ENCODE data around the gene LOC101059915.
A peak's percentile ranks its signal among the peaks of the same experiment; 100 is the strongest.
"Not testable (repeated sequence)": the region's sequence is repeated elsewhere in the genome, so short reads cannot be mapped to it uniquely, and the experiment has no call there.

Gene LOC101059915

DNA sequence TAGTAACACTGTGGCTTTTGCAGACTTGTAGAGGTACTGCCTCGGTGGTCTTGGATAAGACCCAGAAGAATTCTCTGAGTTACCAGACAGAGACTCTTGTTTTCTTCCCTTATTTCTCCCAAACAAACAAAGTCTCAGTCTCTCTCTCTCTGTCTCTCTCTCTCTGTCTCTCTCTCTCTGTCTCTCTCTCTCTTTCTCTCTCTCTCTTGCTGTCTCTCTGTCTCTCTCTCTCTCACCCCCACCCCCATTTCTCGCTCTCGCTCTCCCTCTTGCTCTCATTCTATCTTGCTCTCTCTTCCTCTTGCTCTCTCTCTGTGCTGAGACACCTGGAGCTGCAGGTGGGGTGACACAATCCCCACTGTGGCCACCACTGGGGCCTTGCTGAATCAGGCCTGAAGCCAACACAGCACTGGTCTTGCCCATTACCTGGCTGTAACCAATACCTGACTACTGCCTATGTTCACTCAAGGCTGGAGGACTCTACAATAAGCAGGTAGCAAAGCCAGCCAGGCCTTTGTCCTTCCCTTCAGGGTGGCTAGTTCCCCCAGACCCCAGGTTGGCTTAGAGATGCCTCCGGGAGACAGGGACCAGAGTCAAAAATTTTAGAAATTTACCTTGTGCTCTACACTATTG is 12.3 kb downstream of the LOC101059915 start:
- Mint-ChIP-seq H3K9me3 (ENCODE audit: low read depth) (peaks cover 16% of the 10 kb centered on the region), H3K27ac (ENCODE audit: unreplicated experiment) (no peak overlapping the region), H3K27me3 (ENCODE audit: low read depth) (no peaks in the 10 kb centered on the region), H3K36me3 (ENCODE audit: low read depth) (no peaks in the 10 kb centered on the region), H3K4me3 (ENCODE audit: unreplicated experiment) (no peak overlapping the region), H3K4me1 (ENCODE audit: low read depth) (no peaks in the 10 kb centered on the region)
- DNase-seq (ENCODE audit: low spot score): peak; percentile 33
- TF ChIP-seq, protein P1, sequence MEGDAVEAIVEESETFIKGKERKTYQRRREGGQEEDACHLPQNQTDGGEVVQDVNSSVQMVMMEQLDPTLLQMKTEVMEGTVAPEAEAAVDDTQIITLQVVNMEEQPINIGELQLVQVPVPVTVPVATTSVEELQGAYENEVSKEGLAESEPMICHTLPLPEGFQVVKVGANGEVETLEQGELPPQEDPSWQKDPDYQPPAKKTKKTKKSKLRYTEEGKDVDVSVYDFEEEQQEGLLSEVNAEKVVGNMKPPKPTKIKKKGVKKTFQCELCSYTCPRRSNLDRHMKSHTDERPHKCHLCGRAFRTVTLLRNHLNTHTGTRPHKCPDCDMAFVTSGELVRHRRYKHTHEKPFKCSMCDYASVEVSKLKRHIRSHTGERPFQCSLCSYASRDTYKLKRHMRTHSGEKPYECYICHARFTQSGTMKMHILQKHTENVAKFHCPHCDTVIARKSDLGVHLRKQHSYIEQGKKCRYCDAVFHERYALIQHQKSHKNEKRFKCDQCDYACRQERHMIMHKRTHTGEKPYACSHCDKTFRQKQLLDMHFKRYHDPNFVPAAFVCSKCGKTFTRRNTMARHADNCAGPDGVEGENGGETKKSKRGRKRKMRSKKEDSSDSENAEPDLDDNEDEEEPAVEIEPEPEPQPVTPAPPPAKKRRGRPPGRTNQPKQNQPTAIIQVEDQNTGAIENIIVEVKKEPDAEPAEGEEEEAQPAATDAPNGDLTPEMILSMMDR (IDR thresholded peaks at IDR 0.05): no peak

DNA sequence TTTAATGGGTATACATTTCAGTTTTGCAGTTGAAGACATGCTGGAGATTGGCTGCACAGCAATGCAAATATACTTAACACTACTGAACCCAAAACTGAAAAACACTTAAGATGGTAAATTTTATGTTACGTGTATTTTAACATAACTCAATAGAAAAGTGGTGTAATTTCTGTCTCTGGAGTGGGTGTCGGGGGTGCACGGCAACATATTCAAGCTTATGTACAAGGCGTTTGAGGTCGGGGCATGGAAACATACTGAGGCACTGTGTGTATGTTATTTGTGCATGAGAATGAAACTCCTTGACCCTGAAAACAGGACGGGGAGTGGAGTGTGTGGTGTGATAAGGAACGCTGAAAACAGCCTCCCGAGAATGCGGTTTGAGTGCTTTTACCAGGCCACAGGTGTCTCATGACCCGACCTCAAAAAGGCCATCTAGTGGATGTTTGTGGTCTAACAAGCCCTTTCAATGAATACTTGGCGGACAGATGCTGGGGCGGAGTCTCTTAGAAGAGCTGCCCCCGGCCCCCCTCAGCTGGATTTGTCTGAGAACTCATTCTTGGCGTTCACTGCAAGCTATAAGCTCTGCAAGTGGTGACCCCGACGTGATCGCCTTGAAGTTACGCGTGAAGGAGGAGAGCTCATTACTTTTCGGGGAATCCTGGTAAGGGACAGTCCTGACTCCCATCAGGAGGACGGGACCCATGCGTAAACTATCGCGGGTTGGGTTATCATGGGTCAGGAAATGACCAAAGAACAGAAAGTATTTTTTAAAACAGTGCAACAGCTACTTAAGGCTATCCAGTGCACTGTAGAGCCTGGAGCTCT is 29.5 kb downstream of the LOC101059915 start:
- H3K4me1 Mint-ChIP-seq (ENCODE audit: low read depth); H3K27me3 Mint-ChIP-seq (ENCODE audit: low read depth); H3K9me3 Mint-ChIP-seq (ENCODE audit: low read depth); H3K4me3 Mint-ChIP-seq (ENCODE audit: unreplicated experiment); DNase-seq (ENCODE audit: low spot score); H3K36me3 Mint-ChIP-seq (ENCODE audit: low read depth); H3K27ac Mint-ChIP-seq (ENCODE audit: unreplicated experiment): not testable (repeated sequence)

DNA sequence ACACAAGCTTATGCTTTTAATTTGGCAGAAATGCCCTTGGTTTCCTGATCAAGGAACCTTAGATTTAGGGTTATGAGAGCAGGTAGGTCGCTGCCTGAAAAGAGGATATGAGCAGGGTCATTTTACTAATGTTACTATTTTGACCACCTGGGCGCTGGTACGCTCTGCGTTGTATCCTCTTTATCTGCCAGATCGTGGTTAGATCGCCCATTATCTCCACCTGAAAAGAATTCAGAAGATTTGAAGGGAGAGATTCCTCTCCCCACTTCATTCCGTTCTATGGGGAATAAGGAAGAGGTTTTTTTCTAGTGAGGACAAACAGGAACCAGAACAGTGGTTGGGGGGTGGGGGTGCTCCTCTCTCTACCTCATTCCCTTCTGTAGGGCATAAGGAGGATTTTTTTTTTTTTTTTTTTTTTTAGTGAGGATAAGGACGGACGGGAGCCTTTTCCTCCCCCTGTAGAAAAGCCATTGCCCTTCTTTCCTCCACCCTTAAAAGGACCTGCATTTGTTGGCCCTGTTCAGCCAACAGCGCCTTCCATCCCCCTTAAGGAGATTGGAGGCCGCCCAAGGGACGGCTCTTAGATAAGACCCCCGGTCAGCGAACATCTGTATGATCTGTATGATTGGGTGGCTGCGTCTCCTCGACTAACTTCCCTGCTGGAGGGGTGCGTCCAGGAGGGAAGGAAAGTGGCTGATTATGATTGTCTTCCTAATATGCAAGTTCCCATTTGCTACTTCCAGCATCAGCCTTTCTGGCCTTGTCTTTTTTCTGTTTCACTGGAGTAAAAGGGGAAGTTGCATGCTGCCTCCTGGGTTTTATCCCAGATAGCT is 30.3 kb downstream of the LOC101059915 start:
- not testable (repeated sequence) for H3K4me1 Mint-ChIP-seq (ENCODE audit: low read depth); H3K27ac Mint-ChIP-seq (ENCODE audit: unreplicated experiment); H3K9me3 Mint-ChIP-seq (ENCODE audit: low read depth); H3K27me3 Mint-ChIP-seq (ENCODE audit: low read depth); H3K36me3 Mint-ChIP-seq (ENCODE audit: low read depth); H3K4me3 Mint-ChIP-seq (ENCODE audit: unreplicated experiment); DNase-seq (ENCODE audit: low spot score)

DNA sequence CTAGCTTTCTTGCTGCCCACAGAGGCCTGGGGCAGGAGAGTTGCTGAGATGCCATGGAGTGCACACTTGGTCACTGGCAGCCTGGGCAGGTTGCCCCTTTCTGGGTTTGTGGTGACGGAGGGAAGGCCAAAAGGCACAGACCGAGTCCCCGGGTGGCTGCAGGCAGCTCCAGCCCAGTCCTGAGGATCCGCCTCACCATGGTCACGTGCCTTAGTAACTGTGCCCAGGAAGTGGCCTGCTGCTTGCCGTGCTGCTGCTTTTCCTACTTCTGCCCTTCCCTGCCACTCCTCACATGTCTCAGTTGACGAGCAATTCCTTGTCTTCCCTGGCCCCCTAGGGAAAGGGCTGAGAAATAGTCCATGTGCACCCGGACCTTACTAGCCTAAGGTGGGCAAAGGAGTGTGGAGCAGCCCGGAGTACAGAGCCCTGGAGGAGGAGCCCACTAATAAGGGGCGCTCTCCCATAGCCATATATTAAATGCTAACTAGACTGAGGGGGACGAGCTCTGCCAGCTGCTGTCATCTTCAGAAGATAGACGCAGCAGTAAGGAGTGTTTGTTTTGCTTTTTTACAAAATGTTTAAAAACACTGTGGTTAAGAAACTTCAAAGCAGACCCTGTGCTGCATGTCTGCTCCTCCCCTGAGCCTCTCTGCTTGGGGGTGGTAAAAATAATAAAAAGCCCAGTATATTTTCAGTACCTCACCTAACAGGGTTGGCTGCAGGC is 31.1 kb downstream of the LOC101059915 start:
- not testable (repeated sequence) for DNase-seq (ENCODE audit: low spot score); H3K27me3 Mint-ChIP-seq (ENCODE audit: low read depth); H3K4me1 Mint-ChIP-seq (ENCODE audit: low read depth); H3K27ac Mint-ChIP-seq (ENCODE audit: unreplicated experiment); H3K4me3 Mint-ChIP-seq (ENCODE audit: unreplicated experiment); H3K36me3 Mint-ChIP-seq (ENCODE audit: low read depth); H3K9me3 Mint-ChIP-seq (ENCODE audit: low read depth)

DNA sequence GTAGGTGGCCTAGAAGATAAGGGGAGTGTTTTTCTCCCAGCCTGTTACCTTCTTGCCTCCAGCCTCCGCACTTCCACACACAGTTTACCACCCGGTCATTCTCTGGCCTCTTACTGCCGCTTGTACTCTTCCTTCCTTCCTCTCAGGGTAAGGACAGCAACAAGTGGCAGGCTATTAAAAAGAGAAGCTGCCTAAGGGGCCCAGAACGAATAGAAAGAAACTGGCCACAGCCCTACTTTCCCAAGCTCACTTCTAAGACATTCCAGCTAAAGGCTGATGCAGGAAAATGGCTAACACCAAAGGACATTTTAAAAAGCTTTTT is 31.6 kb downstream of the LOC101059915 start:
- H3K9me3 Mint-ChIP-seq (ENCODE audit: low read depth); H3K4me3 Mint-ChIP-seq (ENCODE audit: unreplicated experiment); H3K4me1 Mint-ChIP-seq (ENCODE audit: low read depth); DNase-seq (ENCODE audit: low spot score); H3K36me3 Mint-ChIP-seq (ENCODE audit: low read depth); H3K27ac Mint-ChIP-seq (ENCODE audit: unreplicated experiment); H3K27me3 Mint-ChIP-seq (ENCODE audit: low read depth): not testable (repeated sequence)

DNA sequence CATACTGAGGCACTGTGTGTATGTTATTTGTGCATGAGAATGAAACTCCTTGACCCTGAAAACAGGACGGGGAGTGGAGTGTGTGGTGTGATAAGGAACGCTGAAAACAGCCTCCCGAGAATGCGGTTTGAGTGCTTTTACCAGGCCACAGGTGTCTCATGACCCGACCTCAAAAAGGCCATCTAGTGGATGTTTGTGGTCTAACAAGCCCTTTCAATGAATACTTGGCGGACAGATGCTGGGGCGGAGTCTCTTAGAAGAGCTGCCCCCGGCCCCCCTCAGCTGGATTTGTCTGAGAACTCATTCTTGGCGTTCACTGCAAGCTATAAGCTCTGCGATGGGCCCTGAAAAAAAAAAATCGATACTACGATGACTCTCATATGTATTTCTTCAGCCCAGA is 35.5 kb downstream of the LOC101059915 start:
- not testable (repeated sequence) for H3K27ac Mint-ChIP-seq (ENCODE audit: unreplicated experiment); H3K9me3 Mint-ChIP-seq (ENCODE audit: low read depth); H3K27me3 Mint-ChIP-seq (ENCODE audit: low read depth); DNase-seq (ENCODE audit: low spot score); H3K36me3 Mint-ChIP-seq (ENCODE audit: low read depth); H3K4me3 Mint-ChIP-seq (ENCODE audit: unreplicated experiment); H3K4me1 Mint-ChIP-seq (ENCODE audit: low read depth)

DNA sequence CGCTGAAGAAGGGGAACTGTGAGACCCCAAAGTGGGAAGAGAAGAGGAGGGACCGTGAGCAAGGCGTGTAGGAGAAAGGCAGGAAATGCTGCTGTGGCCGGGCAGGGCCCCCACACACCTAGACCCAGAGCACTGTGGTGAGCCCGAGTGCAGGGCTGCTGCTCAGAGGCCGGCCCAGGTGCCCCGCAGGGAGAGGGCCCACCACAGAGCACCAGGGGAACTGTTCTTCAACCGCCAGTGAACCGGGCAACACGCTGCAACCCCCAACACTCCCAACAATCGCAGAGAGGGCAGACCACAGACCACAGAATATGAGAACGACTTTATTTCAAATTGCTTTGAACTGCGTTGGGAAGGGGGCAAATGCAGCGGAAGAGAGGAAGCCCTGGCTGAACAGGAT is 46.7 kb downstream of the LOC101059915 start:
- H3K27me3 Mint-ChIP-seq (ENCODE audit: low read depth); H3K4me1 Mint-ChIP-seq (ENCODE audit: low read depth); H3K36me3 Mint-ChIP-seq (ENCODE audit: low read depth); DNase-seq (ENCODE audit: low spot score); H3K4me3 Mint-ChIP-seq (ENCODE audit: unreplicated experiment); H3K9me3 Mint-ChIP-seq (ENCODE audit: low read depth); H3K27ac Mint-ChIP-seq (ENCODE audit: unreplicated experiment): not testable (repeated sequence)

DNA sequence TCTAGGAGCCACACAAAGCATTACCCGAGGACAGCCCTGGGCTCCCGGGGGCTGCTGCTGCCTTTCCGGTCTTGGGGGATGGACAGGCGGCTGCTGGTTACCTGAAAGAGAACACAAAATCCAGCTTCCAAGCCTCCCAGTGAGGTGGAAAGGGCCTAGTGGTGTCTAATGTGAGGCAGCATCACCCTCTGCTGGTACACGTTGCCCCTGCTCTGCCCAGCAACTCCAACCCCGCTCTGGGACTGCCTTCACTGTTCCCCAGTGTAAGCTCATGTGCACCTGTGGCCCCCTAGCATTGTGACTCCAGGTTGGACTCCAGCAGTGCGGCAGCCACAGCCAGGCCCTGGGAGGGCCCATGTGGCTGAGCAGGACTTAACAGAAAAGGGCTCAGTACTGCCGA is 48.2 kb downstream of the LOC101059915 start:
- not testable (repeated sequence) for H3K27me3 Mint-ChIP-seq (ENCODE audit: low read depth); H3K36me3 Mint-ChIP-seq (ENCODE audit: low read depth); H3K4me1 Mint-ChIP-seq (ENCODE audit: low read depth); H3K4me3 Mint-ChIP-seq (ENCODE audit: unreplicated experiment); H3K27ac Mint-ChIP-seq (ENCODE audit: unreplicated experiment); H3K9me3 Mint-ChIP-seq (ENCODE audit: low read depth); DNase-seq (ENCODE audit: low spot score)

DNA sequence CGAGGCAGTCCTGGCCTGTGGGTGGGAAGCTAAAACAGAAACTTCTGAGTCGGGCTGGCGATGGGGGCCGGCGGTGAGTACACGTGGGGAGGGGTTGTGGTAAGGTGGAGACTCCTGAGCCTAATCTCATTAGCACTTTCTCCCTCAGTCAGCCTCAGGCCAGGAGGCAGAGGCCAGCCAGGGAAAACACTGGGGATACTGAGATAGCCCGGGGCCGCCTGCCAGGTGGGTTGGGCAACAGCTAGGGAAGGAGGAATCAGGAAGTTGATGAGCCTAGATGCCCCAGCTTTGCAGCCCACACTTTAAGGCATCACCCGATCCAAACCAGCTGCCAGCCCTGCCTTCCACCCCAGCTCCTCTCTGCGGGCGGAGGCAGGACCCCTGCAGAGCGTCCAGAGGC is 49.0 kb downstream of the LOC101059915 start:
- not testable (repeated sequence) for H3K4me1 Mint-ChIP-seq (ENCODE audit: low read depth); H3K27ac Mint-ChIP-seq (ENCODE audit: unreplicated experiment); H3K36me3 Mint-ChIP-seq (ENCODE audit: low read depth); H3K9me3 Mint-ChIP-seq (ENCODE audit: low read depth); H3K4me3 Mint-ChIP-seq (ENCODE audit: unreplicated experiment); H3K27me3 Mint-ChIP-seq (ENCODE audit: low read depth); DNase-seq (ENCODE audit: low spot score)

DNA sequence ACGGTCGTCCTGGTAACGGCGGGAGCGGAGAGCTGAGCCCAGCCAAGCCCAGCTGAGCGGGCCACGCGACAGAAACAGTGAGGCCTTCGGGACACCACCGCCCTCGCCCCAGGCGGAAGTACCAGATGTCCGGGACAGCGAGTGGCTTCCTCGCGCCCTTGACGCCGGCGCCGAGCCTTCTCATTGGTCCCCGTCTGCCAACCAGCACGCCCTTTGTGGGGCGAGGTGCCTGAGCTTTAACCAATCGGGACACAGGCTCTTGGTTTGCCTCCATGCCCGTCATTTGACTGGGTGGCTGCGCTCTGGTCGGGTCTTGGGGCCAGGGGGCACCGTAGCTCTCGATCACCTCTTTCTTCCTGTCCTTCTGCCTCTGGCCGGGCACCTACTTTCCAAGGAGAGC is 50.8 kb downstream of the LOC101059915 start, which contains the start of gene CXorf49:
TSS of gene CXorf49 (minus strand) at position 101 of the 400 bp plus-strand sequence. CDS start 134 bp downstream, outside the sequence.
- not testable (repeated sequence) for H3K27ac Mint-ChIP-seq (ENCODE audit: unreplicated experiment); H3K9me3 Mint-ChIP-seq (ENCODE audit: low read depth); H3K27me3 Mint-ChIP-seq (ENCODE audit: low read depth); H3K4me1 Mint-ChIP-seq (ENCODE audit: low read depth); DNase-seq (ENCODE audit: low spot score); H3K4me3 Mint-ChIP-seq (ENCODE audit: unreplicated experiment); H3K36me3 Mint-ChIP-seq (ENCODE audit: low read depth)

DNA sequence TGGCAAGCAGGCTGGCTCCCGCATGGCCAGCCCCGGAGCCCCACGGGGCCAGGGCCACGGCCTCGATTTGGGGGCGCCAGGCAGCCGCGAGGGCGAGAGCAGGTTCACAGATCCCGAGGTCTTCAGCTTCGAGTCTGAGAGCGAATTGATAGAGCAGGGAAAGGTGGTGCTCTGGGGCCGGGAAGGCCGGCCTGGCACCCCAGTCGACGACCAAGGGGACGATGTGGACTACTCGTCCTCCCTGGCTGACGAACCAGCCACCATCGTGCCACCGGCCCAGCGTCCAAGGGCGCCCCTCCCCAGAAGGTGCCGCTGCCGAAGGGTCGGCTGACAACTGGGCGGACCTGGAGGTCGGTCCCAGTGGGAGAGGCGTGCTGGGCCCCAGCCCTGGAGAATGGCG is 51.8 kb downstream of the LOC101059915 start:
- not testable (repeated sequence) for H3K9me3 Mint-ChIP-seq (ENCODE audit: low read depth); H3K4me1 Mint-ChIP-seq (ENCODE audit: low read depth); H3K4me3 Mint-ChIP-seq (ENCODE audit: unreplicated experiment); H3K36me3 Mint-ChIP-seq (ENCODE audit: low read depth); H3K27me3 Mint-ChIP-seq (ENCODE audit: low read depth); H3K27ac Mint-ChIP-seq (ENCODE audit: unreplicated experiment)
- peak; percentile 54 for DNase-seq (ENCODE audit: low spot score)
